Measurements from ENCODE around the gene ZNF550.

DNA sequence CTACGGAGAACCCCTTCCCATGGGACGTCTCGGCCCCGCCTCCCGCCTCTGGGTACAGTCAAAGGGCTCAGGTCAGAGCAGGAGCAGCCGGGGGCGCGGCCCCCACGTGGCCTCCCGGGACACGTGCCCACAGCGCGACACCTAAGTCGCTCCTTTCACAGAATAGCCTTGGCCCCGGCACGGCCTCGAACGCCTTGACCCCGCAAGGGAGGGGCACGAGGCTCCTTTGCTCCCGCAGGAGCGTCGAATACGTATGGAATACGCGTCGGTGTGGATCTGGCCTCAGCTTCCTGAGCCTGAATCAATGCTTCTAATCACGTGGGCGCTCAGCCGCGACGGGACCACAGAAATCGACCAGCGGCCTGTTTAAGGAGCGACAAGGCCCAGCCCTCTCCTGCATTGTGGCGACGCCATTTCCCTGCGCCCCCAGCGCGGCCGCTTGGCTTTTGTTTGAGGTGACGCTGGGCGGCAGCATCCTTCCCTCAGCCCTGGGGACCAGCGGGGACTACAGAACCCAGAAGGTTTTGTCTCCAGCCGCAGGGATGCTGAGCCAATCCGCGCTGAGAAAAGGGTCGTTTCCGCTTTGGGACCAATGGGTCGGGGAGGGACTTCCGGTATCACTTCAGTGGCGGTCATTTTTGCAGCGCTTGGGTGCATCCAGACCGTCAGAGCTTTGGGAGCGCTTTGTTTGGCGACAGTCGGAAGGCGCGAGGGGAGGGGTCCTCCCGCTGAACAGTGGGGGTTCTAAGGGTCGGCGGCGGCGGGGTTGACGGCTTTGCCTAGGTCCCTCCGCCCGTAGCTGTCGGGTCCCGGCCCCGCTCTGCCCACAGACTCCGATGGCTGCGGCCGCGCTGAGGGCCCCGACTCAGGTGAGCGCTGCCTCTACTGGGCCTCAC, 24.1 kb upstream of the ZNF550 start, which contains the start of gene ZIK1:
- TF ChIP-seq, protein P1, sequence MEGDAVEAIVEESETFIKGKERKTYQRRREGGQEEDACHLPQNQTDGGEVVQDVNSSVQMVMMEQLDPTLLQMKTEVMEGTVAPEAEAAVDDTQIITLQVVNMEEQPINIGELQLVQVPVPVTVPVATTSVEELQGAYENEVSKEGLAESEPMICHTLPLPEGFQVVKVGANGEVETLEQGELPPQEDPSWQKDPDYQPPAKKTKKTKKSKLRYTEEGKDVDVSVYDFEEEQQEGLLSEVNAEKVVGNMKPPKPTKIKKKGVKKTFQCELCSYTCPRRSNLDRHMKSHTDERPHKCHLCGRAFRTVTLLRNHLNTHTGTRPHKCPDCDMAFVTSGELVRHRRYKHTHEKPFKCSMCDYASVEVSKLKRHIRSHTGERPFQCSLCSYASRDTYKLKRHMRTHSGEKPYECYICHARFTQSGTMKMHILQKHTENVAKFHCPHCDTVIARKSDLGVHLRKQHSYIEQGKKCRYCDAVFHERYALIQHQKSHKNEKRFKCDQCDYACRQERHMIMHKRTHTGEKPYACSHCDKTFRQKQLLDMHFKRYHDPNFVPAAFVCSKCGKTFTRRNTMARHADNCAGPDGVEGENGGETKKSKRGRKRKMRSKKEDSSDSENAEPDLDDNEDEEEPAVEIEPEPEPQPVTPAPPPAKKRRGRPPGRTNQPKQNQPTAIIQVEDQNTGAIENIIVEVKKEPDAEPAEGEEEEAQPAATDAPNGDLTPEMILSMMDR (IDR thresholded peaks at IDR 0.05; ENCODE audit: insufficient read depth, low read depth, low read length) = no peak
- TF ChIP-seq EZH2 (IDR thresholded peaks at IDR 0.05; ENCODE audit: insufficient read depth, low read length) = no peak

Data from astrocyte (in vitro differentiated cells and primary cell).